Hepatocyte (in vitro differentiated cells): Measurements from ENCODE around the gene CLTA. TPM values are rescaled to one million over a fixed set of nuclear protein-coding genes. Genes with fewer than 3 reads are reported as not detected.

Source experiments
- DNase-seq: peaks from one replicate; pipeline ENCODE4 v3.0.0-alpha.2; 2016; ENCODE audit warnings: low spot score
- H2AFZ ChIP-seq: fragments of 200-600 bp; sonication (generic); 2 replicates; pipeline ENCODE4 v1.6.0; 2016; ENCODE audit warnings: antibody characterized with exemption, mild to moderate bottlenecking
- H3K27ac ChIP-seq: fragments of 200-600 bp; sonication (generic); 2 replicates; pipeline ENCODE4 v1.5.1; 2016; ENCODE audit warnings: mild to moderate bottlenecking
- H3K27me3 ChIP-seq: fragments of 200-600 bp; sonication (generic); 2 replicates; pipeline ENCODE4 v1.6.1; 2016
- H3K36me3 ChIP-seq: fragments of 200-600 bp; sonication (generic); replicated peaks from 2 replicates; pipeline ENCODE4 v1.5.1; 2016; ENCODE audit warnings: low read depth; ENCODE audit not compliant: insufficient read depth
- H3K4me1 ChIP-seq: fragments of 200-600 bp; sonication (generic); 2 replicates; pipeline ENCODE4 v1.5.1; 2016; ENCODE audit warnings: mild to moderate bottlenecking, moderate library complexity; ENCODE audit not compliant: insufficient read depth
- H3K4me2 ChIP-seq: fragments of 200-600 bp; sonication (generic); 2 replicates; pipeline ENCODE4 v1.6.0; 2016
- H3K4me3 ChIP-seq: fragments of 200-600 bp; sonication (generic); 2 replicates; pipeline ENCODE4 v1.5.1; 2016; ENCODE audit warnings: mild to moderate bottlenecking
- H3K79me2 ChIP-seq: fragments of 200-600 bp; sonication (generic); 2 replicates; pipeline ENCODE4 v1.6.0; 2017; ENCODE audit warnings: mild to moderate bottlenecking
- H3K9me2 ChIP-seq: fragments of 200-600 bp; sonication (generic); replicated peaks from 2 replicates; pipeline ENCODE4 v1.6.0; 2017; ENCODE audit warnings: mild to moderate bottlenecking; ENCODE audit not compliant: insufficient read depth
- H3K9me3 ChIP-seq: fragments of 200-600 bp; sonication (generic); 2 replicates; pipeline ENCODE4 v1.5.1; 2016; ENCODE audit warnings: low read depth, mild to moderate bottlenecking
- H4K20me1 ChIP-seq: fragments of 200-600 bp; sonication (generic); 2 replicates; pipeline ENCODE4 v1.6.0; 2016; ENCODE audit warnings: mild to moderate bottlenecking; ENCODE audit not compliant: insufficient read depth, poor library complexity, severe bottlenecking
- CTCF ChIP-seq: fragments of 200-600 bp; sonication (generic); IDR thresholded peaks from 2 replicates; pipeline ENCODE4 v1.5.1; 2016; ENCODE audit warnings: antibody characterized with exemption, mild to moderate bottlenecking; ENCODE audit not compliant: poor library complexity
- EZH2 ChIP-seq: fragments of 200-600 bp; sonication (generic); IDR thresholded peaks from 2 replicates; pipeline ENCODE4 v1.6.1; 2016; ENCODE audit warnings: antibody characterized with exemption, mild to moderate bottlenecking, borderline replicate concordance
- EZH2phosphoT487 ChIP-seq: fragments of 200-600 bp; sonication (generic); IDR thresholded peaks from one replicate; pipeline ENCODE4 v1.6.1; 2018; ENCODE audit warnings: antibody characterized with exemption, mild to moderate bottlenecking, low read depth, moderate library complexity; ENCODE audit not compliant: unreplicated experiment, severe bottlenecking
- WGBS: methylation state at CpG from one replicate; pipeline ENCODE4 v1.1.6; 2016; ENCODE audit warnings: low lambda C conversion rate; ENCODE audit errors: missing lambda C conversion rate; 5-methylcytosine and 5-hydroxymethylcytosine counted together
- polyA plus RNA-seq: library from polyadenylated mRNA; unstranded; fragments of >200 nt; fragmentation: Nextera tagmentation; extraction: Ambion mirVana; gene quantifications from 2 replicates; pipeline ENCODE4 v1.2.1, GENCODE V29; 2016
- total RNA-seq: library from RNA; depleted of rRNA; stranded (reverse); fragments of >200 nt; gene quantifications from 2 replicates; pipeline ENCODE4 v1.2.3, GENCODE V29; 2014

Gene CLTA
- total and polyA plus RNA-seq, 2 experiments from 2014 or later = 283 to 317 TPM

DNA sequence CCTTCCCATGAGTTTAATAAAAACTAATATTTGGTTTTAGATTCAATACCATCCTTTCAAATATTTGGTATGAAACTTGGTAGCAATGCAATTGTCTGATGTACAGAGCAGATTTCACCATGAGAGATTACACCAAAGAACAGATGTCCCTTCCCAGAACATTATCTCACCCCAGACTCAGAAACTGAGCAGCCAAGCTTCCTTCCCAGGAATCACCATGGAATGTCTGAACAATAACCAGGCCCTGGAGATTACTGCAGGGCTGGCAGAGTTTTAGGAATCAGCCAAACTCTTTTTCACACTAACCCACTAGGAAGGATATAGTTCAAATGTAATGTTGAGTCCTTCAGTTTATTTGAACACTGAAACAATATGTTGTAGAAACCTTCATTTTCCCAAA, 23.9 kb downstream of the CLTA start:
- Histone ChIP-seq H3K4me1 (no peaks in the 10 kb centered on the region), H3K36me3 (no peaks in the 10 kb centered on the region), H3K4me2 (no peak overlapping the region), H2AFZ (no peak overlapping the region), H3K4me3 (no peak overlapping the region), H3K9me2 (no peaks in the 10 kb centered on the region), H3K27ac (no peak overlapping the region), H3K79me2 (peaks cover 22% of the 10 kb centered on the region), H4K20me1 (peaks cover 36% of the 10 kb centered on the region), H3K27me3 (no peaks in the 10 kb centered on the region), H3K9me3 (no peaks in the 10 kb centered on the region)
- no peak for DNase-seq
- no peak for TF ChIP-seq EZH2phosphoT487
- no peak for TF ChIP-seq EZH2
- no peak for TF ChIP-seq CTCF

DNA sequence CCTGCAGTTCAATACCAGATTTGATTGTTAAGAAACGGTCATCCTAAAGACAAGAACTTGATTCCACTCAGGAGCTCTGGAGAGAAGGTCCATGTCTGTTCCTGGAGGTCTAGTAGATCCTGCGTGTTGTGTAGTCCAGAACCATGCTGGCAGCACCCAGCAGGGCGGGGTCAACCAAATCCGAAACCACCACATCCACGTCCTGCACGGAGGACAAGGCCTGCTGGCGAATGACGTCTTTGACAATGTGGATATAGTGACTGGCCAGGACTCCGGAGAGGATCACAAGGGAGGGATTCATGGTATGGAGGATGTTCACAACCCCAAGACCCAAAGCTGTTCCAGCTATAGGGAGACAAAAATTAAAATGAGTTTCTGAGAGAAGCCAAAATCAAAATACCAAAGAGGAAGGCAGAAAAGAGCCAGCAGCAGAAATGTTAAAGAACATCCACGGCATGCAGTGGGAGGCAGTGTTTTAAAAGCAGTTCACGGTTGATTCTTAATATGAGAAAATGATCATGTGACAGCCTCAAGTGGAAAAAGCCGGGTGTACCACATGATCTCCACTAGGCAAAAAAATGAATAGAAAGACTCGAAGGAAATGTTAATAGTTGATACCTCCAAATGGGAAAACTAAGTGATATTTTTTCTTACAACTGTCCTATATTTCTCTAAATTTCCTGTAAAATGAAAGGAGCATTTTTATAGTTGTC, 26.7 kb downstream of the CLTA start:
- H3K4me3 ChIP-seq = no peak overlapping the region
- no peaks in the 10 kb centered on the region for H3K27me3 ChIP-seq
- TF ChIP-seq CTCF (no peak), EZH2 (no peak), EZH2phosphoT487 (no peak)
- H3K36me3 ChIP-seq = no peaks in the 10 kb centered on the region
- H3K27ac ChIP-seq = no peak overlapping the region
- no peak overlapping the region for H3K4me2 ChIP-seq
- DNase-seq = no peak
- peaks cover 6% of the 10 kb centered on the region for H3K79me2 ChIP-seq
- no peak overlapping the region for H2AFZ ChIP-seq
- H3K9me3 ChIP-seq = no peaks in the 10 kb centered on the region
- H3K9me2 ChIP-seq = no peaks in the 10 kb centered on the region
- peaks cover 13% of the 10 kb centered on the region for H4K20me1 ChIP-seq
- no peaks in the 10 kb centered on the region for H3K4me1 ChIP-seq
- WGBS = 92% methylated on average over 13 of the region's 13 CpGs

DNA sequence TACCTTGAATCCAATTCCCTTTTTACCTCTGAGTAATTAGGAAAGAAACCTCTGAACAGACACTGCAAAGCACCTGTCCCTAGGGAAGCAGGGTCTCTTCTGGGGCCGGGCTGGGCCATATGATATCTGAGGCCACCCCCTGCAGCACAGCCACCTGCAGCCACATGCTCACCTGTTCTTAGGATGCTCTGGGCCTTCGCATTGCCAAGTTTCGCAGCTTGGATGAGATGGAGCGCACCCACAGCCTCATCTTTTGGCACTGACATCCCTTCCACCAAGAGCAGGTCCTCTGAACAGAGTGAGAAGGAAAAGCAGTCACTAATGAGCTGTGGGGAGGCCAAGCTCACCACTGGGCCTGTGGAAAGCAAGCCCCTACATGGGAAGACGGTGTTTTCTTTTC, 27.3 kb downstream of the CLTA start:
- Histone ChIP-seq H3K9me3 (no peaks in the 10 kb centered on the region), H3K9me2 (no peaks in the 10 kb centered on the region), H3K79me2 (peaks cover 6% of the 10 kb centered on the region), H3K4me1 (no peaks in the 10 kb centered on the region), H3K4me2 (no peak overlapping the region), H3K36me3 (peaks cover 3% of the 10 kb centered on the region), H2AFZ (no peak overlapping the region), H3K27ac (no peak overlapping the region), H3K4me3 (no peak overlapping the region), H4K20me1 (peaks cover 7% of the 10 kb centered on the region), H3K27me3 (no peaks in the 10 kb centered on the region)
- TF ChIP-seq EZH2 = no peak
- TF ChIP-seq CTCF = no peak
- no peak for TF ChIP-seq EZH2phosphoT487
- WGBS = over 99% methylated on average over 5 of the region's 5 CpGs
- DNase-seq = no peak
